Endothelial cell (in vitro differentiated cells): ENCODE results near the gene FAM83F. TPM values are rescaled to one million over a fixed set of nuclear protein-coding genes. Genes with fewer than 3 reads are reported as not detected.
A peak's percentile ranks its signal among the peaks of the same experiment; 100 is the strongest.
"Not testable (repeated sequence)": the region's sequence is repeated elsewhere in the genome, so short reads cannot be mapped to it uniquely, and the experiment has no call there.

Experiments used
- DNase-seq: peaks from one replicate; pipeline ENCODE4 v3.0.0; 2021; ENCODE audit warnings: low spot score
- H3K27ac Mint-ChIP-seq: one replicate; pipeline ENCODE4 v1.8.0; 2021; ENCODE audit warnings: mixed read lengths, inconsistent platforms; ENCODE audit not compliant: unreplicated experiment
- H3K27me3 Mint-ChIP-seq: one replicate; pipeline ENCODE4 v1.8.0; 2021; ENCODE audit warnings: mild to moderate bottlenecking, moderate library complexity, mixed read lengths, inconsistent platforms; ENCODE audit not compliant: unreplicated experiment
- H3K36me3 Mint-ChIP-seq: one replicate; pipeline ENCODE4 v1.8.0; 2021; ENCODE audit warnings: mild to moderate bottlenecking, low read depth, mixed read lengths, inconsistent platforms; ENCODE audit not compliant: unreplicated experiment
- H3K4me1 Mint-ChIP-seq: one replicate; pipeline ENCODE4 v1.8.0; 2021; ENCODE audit warnings: mild to moderate bottlenecking, mixed read lengths, inconsistent platforms; ENCODE audit not compliant: unreplicated experiment
- H3K4me3 Mint-ChIP-seq: one replicate; pipeline ENCODE4 v1.8.0; 2021; ENCODE audit warnings: mild to moderate bottlenecking, mixed read lengths, inconsistent platforms; ENCODE audit not compliant: unreplicated experiment
- H3K9me3 Mint-ChIP-seq: one replicate; pipeline ENCODE4 v1.8.0; 2021; ENCODE audit warnings: mixed read lengths, inconsistent platforms; ENCODE audit not compliant: unreplicated experiment
- CTCF ChIP-seq: fragments of 200-600 bp; sonication (generic); IDR thresholded peaks from one replicate; pipeline ENCODE4 v1.5.0; 2021; ENCODE audit warnings: antibody characterized with exemption; ENCODE audit not compliant: unreplicated experiment
- total RNA-seq: library from RNA; stranded (reverse); fragmentation: NEBNext Ultra II Directional; extraction: Animal tissue kit (Norgen Biotek cat#: 25700); gene quantifications from one replicate; pipeline ENCODE4 v1.2.1, GENCODE V29; 2021; ENCODE audit not compliant: unreplicated experiment

The FAM83F gene
- total RNA-seq, 1 donor from 2014 or later: 3.5 TPM

GRCh38 chr22:39949964-39950737 lies 44.6 kb upstream of the FAM83F start:
- peaks cover 4% of the 10 kb centered on the region for H3K27me3 Mint-ChIP-seq
- H3K4me1 Mint-ChIP-seq: peaks cover 69% of the 10 kb centered on the region
- no peaks in the 10 kb centered on the region for H3K9me3 Mint-ChIP-seq
- DNase-seq: no peak
- no peaks in the 10 kb centered on the region for H3K36me3 Mint-ChIP-seq
- no peak overlapping the region for H3K27ac Mint-ChIP-seq
- no peak overlapping the region for H3K4me3 Mint-ChIP-seq
- TF ChIP-seq CTCF: no peak

DNA sequence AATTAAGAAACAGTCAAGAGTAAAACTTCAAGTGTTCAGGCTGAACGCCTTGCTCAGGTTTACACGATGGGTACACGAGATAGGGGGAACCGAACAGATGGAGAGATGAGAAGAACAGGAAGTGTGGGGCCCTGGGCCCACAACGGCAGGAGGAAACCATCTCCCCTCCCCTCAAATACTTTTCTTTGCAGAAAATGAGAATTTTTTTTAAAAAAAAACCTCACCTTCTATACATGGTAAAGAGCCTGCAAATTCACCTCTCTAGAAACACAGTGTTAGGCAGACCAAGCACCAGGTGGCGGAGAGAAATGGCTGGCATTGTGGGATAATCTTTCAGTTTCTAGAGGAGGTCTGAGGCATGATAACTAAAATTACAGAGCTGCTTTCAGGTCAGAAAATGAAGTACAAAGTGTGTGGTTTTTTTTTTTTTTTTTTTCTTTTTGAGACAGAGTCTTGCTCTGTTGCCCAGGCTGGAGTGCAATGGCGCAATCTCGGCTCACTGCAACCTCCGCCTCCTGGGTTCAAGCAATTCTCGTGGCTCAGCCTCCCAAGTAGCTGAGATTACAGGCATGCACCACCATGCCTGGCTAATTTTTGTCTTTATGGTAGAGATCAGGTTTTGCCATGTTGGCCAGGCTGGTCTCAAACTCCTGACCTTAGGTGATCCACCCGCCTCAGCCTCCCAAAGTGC lies 43.0 kb upstream of the FAM83F start:
- Mint-ChIP-seq H3K4me1 (peaks cover 66% of the 10 kb centered on the region), H3K4me3 (peak overlapping the region; percentile 1)
- not testable (repeated sequence) for DNase-seq, H3K27ac Mint-ChIP-seq, H3K36me3 Mint-ChIP-seq, H3K9me3 Mint-ChIP-seq, H3K27me3 Mint-ChIP-seq

- H3K4me3 Mint-ChIP-seq: no peak overlapping the region
- no peaks in the 10 kb centered on the region for H3K9me3 Mint-ChIP-seq
Observed at GRCh38 chr22:39952347-39952746, 42.4 kb upstream of the FAM83F start.

DNA sequence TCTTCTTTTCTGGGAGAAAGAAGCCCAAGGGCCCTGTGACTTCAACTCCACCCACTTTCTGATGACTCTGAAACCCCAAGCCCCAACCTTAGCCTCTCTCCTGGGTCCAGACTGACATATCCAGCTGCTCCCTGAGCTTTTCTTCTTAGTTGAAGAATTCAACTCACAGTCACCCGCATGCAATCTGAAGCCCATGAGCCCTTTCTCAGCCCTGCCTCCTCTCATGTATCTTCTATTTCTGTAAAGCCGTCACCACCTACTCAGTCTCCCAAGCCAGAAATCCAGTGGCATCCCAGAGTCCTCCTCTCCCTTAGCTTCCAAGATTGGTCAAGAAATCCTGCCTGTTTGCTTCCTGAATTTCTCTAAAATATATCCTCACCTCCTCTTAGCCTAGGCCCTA lies 41.7 kb upstream of the FAM83F start:
- Mint-ChIP-seq H3K27ac (no peak overlapping the region), H3K4me3 (no peak overlapping the region), H3K27me3 (peaks cover 5% of the 10 kb centered on the region), H3K9me3 (no peaks in the 10 kb centered on the region), H3K4me1 (peaks cover 64% of the 10 kb centered on the region), H3K36me3 (peaks cover 2% of the 10 kb centered on the region)
- no peak for DNase-seq
- TF ChIP-seq CTCF: no peak

More at GRCh38 chr22:39952347-39952746, 42.4 kb upstream of the FAM83F start:
- no peaks in the 10 kb centered on the region for H3K36me3 Mint-ChIP-seq
- H3K27ac Mint-ChIP-seq: no peak overlapping the region
- TF ChIP-seq CTCF: no peak
- no peak for DNase-seq
- peaks cover 5% of the 10 kb centered on the region for H3K27me3 Mint-ChIP-seq
- peaks cover 66% of the 10 kb centered on the region for H3K4me1 Mint-ChIP-seq

- Mint-ChIP-seq H3K27me3 (peaks cover 5% of the 10 kb centered on the region), H3K4me1 (peaks cover 65% of the 10 kb centered on the region), H3K27ac (no peak overlapping the region), H3K4me3 (no peak overlapping the region), H3K9me3 (no peaks in the 10 kb centered on the region), H3K36me3 (peaks cover 9% of the 10 kb centered on the region)
- TF ChIP-seq CTCF: no peak
- no peak for DNase-seq
Observed at GRCh38 chr22:39954584-39955055, 40.1 kb upstream of the FAM83F start.
